Nasal cavity respiratory epithelium epithelial cell of viscerocranial mucosa (primary cell): ENCODE data around the gene TAAR1. TPM values are rescaled to one million over a fixed set of nuclear protein-coding genes. Genes with fewer than 3 reads are reported as not detected.

Experiments used
- total RNA-seq: library from RNA; depleted of rRNA; stranded (reverse); fragments of >200 nt; gene quantifications from 2 replicates; pipeline ENCODE4 v1.2.3, GENCODE V29; 2014

The TAAR1 gene, protein sequence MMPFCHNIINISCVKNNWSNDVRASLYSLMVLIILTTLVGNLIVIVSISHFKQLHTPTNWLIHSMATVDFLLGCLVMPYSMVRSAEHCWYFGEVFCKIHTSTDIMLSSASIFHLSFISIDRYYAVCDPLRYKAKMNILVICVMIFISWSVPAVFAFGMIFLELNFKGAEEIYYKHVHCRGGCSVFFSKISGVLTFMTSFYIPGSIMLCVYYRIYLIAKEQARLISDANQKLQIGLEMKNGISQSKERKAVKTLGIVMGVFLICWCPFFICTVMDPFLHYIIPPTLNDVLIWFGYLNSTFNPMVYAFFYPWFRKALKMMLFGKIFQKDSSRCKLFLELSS
- not detected in 2 replicates for total RNA-seq

DNA sequence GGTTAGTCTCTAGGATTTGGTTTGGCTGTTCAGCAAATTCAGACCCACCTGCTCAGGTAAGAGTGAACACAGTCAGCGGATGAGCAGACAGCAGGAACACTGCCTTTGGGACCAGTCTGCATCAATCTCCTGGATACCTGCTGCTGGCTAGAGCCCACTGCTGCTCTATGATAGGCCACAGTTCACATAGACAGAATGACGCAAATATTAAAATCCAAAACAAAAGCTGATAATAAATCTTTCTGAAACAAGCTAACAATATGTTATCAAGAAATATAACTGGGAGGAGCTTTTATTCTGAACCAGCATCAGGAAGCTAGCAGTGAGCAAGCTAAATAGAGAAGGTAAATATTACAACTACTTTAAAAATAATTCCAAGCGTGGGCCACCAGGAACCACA, at the start of gene TAAR1:
TAAR1 (minus strand) TSS at position 101 of the 400 bp plus-strand sequence. CDS start 13,179 bp downstream, outside the sequence.

DNA sequence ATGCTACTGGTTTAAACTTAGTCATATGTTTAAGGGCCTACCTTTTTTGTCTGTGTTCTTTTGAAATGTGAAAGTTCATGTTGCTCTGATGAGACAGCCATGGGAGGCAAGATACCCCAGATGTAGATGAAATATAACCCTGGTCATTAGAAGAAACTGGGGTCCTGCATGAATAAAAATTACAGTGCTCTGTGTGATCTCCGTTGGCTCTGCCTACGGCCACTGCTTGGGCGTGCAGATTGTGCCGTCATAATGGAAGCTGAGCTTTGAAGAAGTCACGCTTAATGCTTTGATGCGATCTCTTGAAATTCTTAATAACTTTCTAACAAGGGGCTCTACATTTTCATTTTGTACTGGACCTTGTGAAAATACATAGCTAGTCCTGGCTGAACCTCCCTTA, 34.8 kb downstream of the TAAR1 start, which contains the start of gene TAAR2:
TAAR2 (minus strand) TSS at position 101 of the 400 bp plus-strand sequence; CDS start at position 101, 0 bp downstream.

Other genes starting within 250 kb of the TAAR1 start
- 15.4 and 39.7 TPM in 2 replicates for gene STX7, start 146.1 kb downstream of the TAAR1 start, total RNA-seq
- gene TAAR9, start 120.9 kb downstream of the TAAR1 start, total RNA-seq, result not detected in 2 replicates
- gene TAAR8, start 106.5 kb downstream of the TAAR1 start, total RNA-seq, result not detected in 2 replicates
- not detected in 2 replicates for gene TAAR6, start 88.9 kb downstream of the TAAR1 start, total RNA-seq
- not detected in 2 replicates for gene TAAR5, start 69.4 kb downstream of the TAAR1 start, total RNA-seq
- gene TAAR2, start 34.9 kb downstream of the TAAR1 start, total RNA-seq, result not detected in 2 replicates
- 0.34 and 0.50 TPM in 2 replicates for gene VNN1, start 54.9 kb upstream of the TAAR1 start, total RNA-seq
- gene VNN2, start 98.7 kb upstream of the TAAR1 start, total RNA-seq, result 0.57 TPM in 1 of 2 replicates, not detected in the other
- 14.8 and 22.2 TPM in 2 replicates for gene SLC18B1, start 139.5 kb upstream of the TAAR1 start, total RNA-seq
- 1,465 and 1,796 TPM in 2 replicates for gene RPS12, start 155.4 kb upstream of the TAAR1 start, total RNA-seq